HCT116 (cell line): ENCODE data around the gene DISP2. TPM values are rescaled to one million over a fixed set of nuclear protein-coding genes. Genes with fewer than 3 reads are reported as not detected.

Experiments
- ATAC-seq: fragments of 200-7000 bp; cut with Tn5 transposase; 2 replicates; pipeline ENCODE4 v1.9.1; 2020; ENCODE audit warnings: mild to moderate bottlenecking, moderate library complexity
- BruUV-seq: library from RNA; stranded (reverse); fragments of 400-500 nt; replicated peaks from 2 replicates; lab custom pipeline; 2021; lab: Mats Ljungman, UMichigan
- CTCF ChIA-PET: fragments of 300-600 bp; sonication (Branson Sonifier 250); formaldehyde crosslinking; loops from one replicate; lab custom pipeline; 2021; ENCODE audit warnings: antibody characterized with exemption; lab: Charles Lee
- POLR2A ChIA-PET: fragments of 300-600, 350-600 bp; sonication (Branson Sonifier 250); formaldehyde crosslinking; loops from one replicate; lab custom pipeline; 2021; ENCODE audit warnings: antibody characterized with exemption; lab: Charles Lee
- RAD21 ChIA-PET, 2 experiments: fragments of 300-600 bp; sonication (Branson Sonifier 250); formaldehyde crosslinking; loops; one replicate each; lab custom pipeline; 2023; ENCODE audit warnings: low total read pairs in 2 of 2; ENCODE audit not compliant: uncharacterized antibody in 2 of 2, unreplicated experiment in 2 of 2, low non-redundant PET in 1 of 2; lab: Charles Lee
- DNase-seq: peaks from one replicate; pipeline ENCODE4 v3.0.0-alpha.2; 2010; ENCODE audit warnings: low read depth, low spot score
- H2AFZ ChIP-seq: fragments of 200-600 bp; shearing (Covaris generic), sonication (generic); 2 replicates; pipeline ENCODE4 v1.6.1; 2017; ENCODE audit warnings: low read depth, mixed run types, mixed read lengths, antibody characterized with exemption, low read length; ENCODE audit not compliant: poor library complexity, severe bottlenecking
- H3K27ac ChIP-seq: 2 replicates; pipeline ENCODE4 v1.5.1; 2012; ENCODE audit warnings: low read depth, low read length
- H3K27me3 ChIP-seq: fragments of 200-600 bp; sonication (generic); 2 replicates; pipeline ENCODE4 v1.6.1; 2016; ENCODE audit warnings: mixed run types, low read length, mixed read lengths; ENCODE audit not compliant: insufficient read depth
- H3K36me3 ChIP-seq, 2 experiments: fragments of 200-500 bp in 1 of 2; fragments of 200-600 bp in 1 of 2; sonication (Bioruptor generic) in 1 of 2; sonication (generic) in 1 of 2; 2 replicates each; pipeline versions ENCODE4 v1.5.1 to v1.6.1; 2014 to 2016; ENCODE audit warnings: low read length in 2 of 2, inconsistent platforms in 1 of 2, mixed read lengths in 1 of 2, mixed run types in 1 of 2; ENCODE audit not compliant: insufficient read depth in 2 of 2, control insufficient read depth in 1 of 2
- H3K4me1 ChIP-seq, 2 experiments: fragments of 200-600 bp in 1 of 2; sonication (generic) in 1 of 2; 2 replicates each; pipeline versions ENCODE4 v1.5.1 to v1.6.1; 2012 to 2017; ENCODE audit warnings: low read length in 2 of 2, inconsistent platforms in 1 of 2, mild to moderate bottlenecking in 1 of 2, mixed read lengths in 1 of 2, mixed run types in 1 of 2, moderate library complexity in 1 of 2; ENCODE audit not compliant: insufficient read depth in 2 of 2, control insufficient read depth in 1 of 2
- H3K4me2 ChIP-seq: fragments of 200-600 bp; sonication (generic); 2 replicates; pipeline ENCODE4 v1.6.1; 2017; ENCODE audit warnings: mixed run types, low read length, mixed read lengths
- H3K4me3 ChIP-seq, 2 experiments: fragments of 200-600 bp in 1 of 2; sonication (generic) in 1 of 2; replicated peaks in 1 of 2; 2 replicates each; pipeline ENCODE4 v1.5.1; 2011 to 2016; ENCODE audit warnings: low read length in 2 of 2, control low read depth in 1 of 2, low read depth in 1 of 2, mild to moderate bottlenecking in 1 of 2, mixed read lengths in 1 of 2, mixed run types in 1 of 2
- H3K79me2 ChIP-seq: fragments of 200-600 bp; sonication (generic); 2 replicates; pipeline ENCODE4 v1.6.1; 2017; ENCODE audit warnings: mild to moderate bottlenecking, mixed run types, low read length, moderate library complexity, mixed read lengths; ENCODE audit not compliant: insufficient read depth
- H3K9ac ChIP-seq: fragments of 200-600 bp; sonication (generic); 2 replicates; pipeline ENCODE4 v1.6.1; 2016; ENCODE audit warnings: low read length, mixed read lengths
- H3K9me2 ChIP-seq: fragments of 200-600 bp; sonication (generic), shearing (Covaris generic); 2 replicates; pipeline ENCODE4 v1.6.1; 2017; ENCODE audit warnings: mixed run types, mild to moderate bottlenecking, moderate library complexity; ENCODE audit not compliant: insufficient read depth
- H3K9me3 ChIP-seq, 2 experiments: fragments of 200-500 bp in 1 of 2; fragments of 200-600 bp in 1 of 2; sonication (Bioruptor generic) in 1 of 2; sonication (generic) in 1 of 2; 2 replicates each; pipeline ENCODE4 v1.6.1; 2014 to 2017; ENCODE audit warnings: low read length in 2 of 2, mixed read lengths in 2 of 2, inconsistent platforms in 1 of 2, low read depth in 1 of 2, mild to moderate bottlenecking in 1 of 2, mixed run types in 1 of 2, moderate library complexity in 1 of 2; ENCODE audit not compliant: control insufficient read depth in 1 of 2, insufficient read depth in 1 of 2
- H4K20me1 ChIP-seq: fragments of 200-600 bp; sonication (generic), shearing (Covaris generic); 2 replicates; pipeline ENCODE4 v1.6.1; 2017; ENCODE audit warnings: mixed run types, mild to moderate bottlenecking, moderate library complexity; ENCODE audit not compliant: insufficient read depth
- CBX3 ChIP-seq: IDR thresholded peaks from 2 replicates; pipeline ENCODE4 v1.6.1; 2012; ENCODE audit warnings: low read depth
- CTCF ChIP-seq, 3 experiments: fragments of 200-600 bp in 1 of 3; sonication (generic) in 1 of 3; IDR thresholded peaks in 2 of 3; conservative IDR thresholded peaks in 1 of 3; 2 replicates each; pipeline ENCODE4 v1.5.1; 2012 to 2017; ENCODE audit warnings: low read depth in 2 of 3, low read length in 2 of 3, antibody characterized with exemption in 1 of 3, borderline replicate concordance in 1 of 3, control low read depth in 1 of 3, mild to moderate bottlenecking in 1 of 3, mixed read lengths in 1 of 3, mixed run types in 1 of 3, moderate library complexity in 1 of 3; ENCODE audit not compliant: insufficient read depth in 1 of 3
- EZH2 ChIP-seq: fragments of 200-600 bp; sonication (generic); IDR thresholded peaks from 2 replicates; pipeline ENCODE4 v1.6.1; 2017; ENCODE audit warnings: antibody characterized with exemption, mixed run types
- FOSL1 ChIP-seq: IDR thresholded peaks from 2 replicates; pipeline ENCODE4 v1.6.1; 2012; ENCODE audit warnings: low read depth
- JUND ChIP-seq: IDR thresholded peaks from 2 replicates; pipeline ENCODE4 v1.6.1; 2012
- RAD21 ChIP-seq: IDR thresholded peaks from 2 replicates; pipeline ENCODE4 v1.6.1; 2012; ENCODE audit warnings: low read depth, mild to moderate bottlenecking
- SIN3A ChIP-seq: IDR thresholded peaks from 2 replicates; pipeline ENCODE4 v1.6.1; 2012; ENCODE audit warnings: low read depth
- SRF ChIP-seq: IDR thresholded peaks from 2 replicates; pipeline ENCODE4 v1.6.1; 2012; ENCODE audit warnings: low read depth
- TCF7L2 ChIP-seq: IDR thresholded peaks from 2 replicates; pipeline ENCODE4 v1.7.0; 2011; ENCODE audit warnings: borderline replicate concordance, inconsistent platforms; ENCODE audit not compliant: insufficient read depth, insufficient read length; ENCODE audit errors: extremely low read depth
- ZBTB33 ChIP-seq: IDR thresholded peaks from 2 replicates; pipeline ENCODE4 v1.6.1; 2011; ENCODE audit warnings: mild to moderate bottlenecking, low read length, moderate library complexity; ENCODE audit not compliant: insufficient replicate concordance; ENCODE audit errors: extremely low read depth
- ZFX ChIP-seq: fragments of 450-650 bp; IDR thresholded peaks from 2 replicates; pipeline ENCODE4 v1.6.1; 2017
- ZNF274 ChIP-seq: fragments of 200-500 bp; sonication (Bioruptor generic); IDR thresholded peaks from 2 replicates; pipeline ENCODE4 v1.6.1; 2014; ENCODE audit warnings: mild to moderate bottlenecking, low read depth, low read length, inconsistent platforms
- intact Hi-C: fragments of 100-400 bp; cut with micrococcal nuclease; formaldehyde crosslinking; loops from 2 replicates; pipeline ENCODE4 v1.10.0; 2022
- total RNA-seq: library from RNA; stranded (reverse); gene quantifications from one replicate; pipeline ENCODE4 v1.2.1, GENCODE V29; 2021; ENCODE audit not compliant: unreplicated experiment

Gene DISP2
- total RNA-seq, 1 experiment from 2014 or later, result 3.3 TPM

- no peak for TF ChIP-seq FOSL1
Measured at GRCh38 chr15:40345867-40346578, 12.0 kb upstream of the DISP2 start (continued).

- Histone ChIP-seq H3K4me3 (no peak overlapping the region), H3K9ac (no peak overlapping the region), H3K4me1 (peaks cover 3 to 51% of the 10 kb centered on the region in 2 experiments; a peak in 2 of 4 replicates), H3K4me2 (no peak overlapping the region), H3K27me3 (no peaks in the 10 kb centered on the region), H4K20me1 (no peaks in the 10 kb centered on the region), H2AFZ (no peak overlapping the region), H3K9me2 (no peaks in the 10 kb centered on the region), H3K27ac (no peak overlapping the region), H3K79me2 (no peaks in the 10 kb centered on the region), H3K9me3 (no peaks in the 10 kb centered on the region), H3K36me3 (no peaks in the 10 kb centered on the region)
- ChIA-PET POLR2A (no interaction called here), RAD21 (no interaction called here), CTCF (no interaction called here)
- no peak for ATAC-seq
- BruUV-seq, result no TSS peak
- TF ChIP-seq TCF7L2 (no peak), CBX3 (no peak), ZNF274 (no peak), JUND (no peak), CTCF (IDR thresholded peaks at IDR 0.05 in 2 of 3, conservative IDR thresholded peaks at IDR 0.05 in 1 of 3; ENCODE audit: borderline replicate concordance in 1 of 3, insufficient read depth in 1 of 3, low read depth in 2 of 3, low read length in 2 of 3) (no peak), EZH2 (no peak), SIN3A (no peak), SRF (no peak), ZBTB33 (no peak), ZFX (no peak), RAD21 (no peak)
- DNase-seq, result no peak
- intact Hi-C loops, result loop anchor here (10.0 kb wide), 1 partner anchor 158 kb away; no protein-coding TSS in a partner anchor
Measured at GRCh38 chr15:40346579-40347558, 11.2 kb upstream of the DISP2 start.
